ENCODE results near the gene EN1. TPM values are rescaled to one million over a fixed set of nuclear protein-coding genes. Genes with fewer than 3 reads are reported as not detected.
A peak's percentile ranks its signal among the peaks of the same experiment; 100 is the strongest.

The EN1 gene
- total and polyA plus RNA-seq, 7 donors = not detected

GRCh38 chr2:118811514-118812115, 35.8 kb downstream of the EN1 start:
- intact Hi-C loops (cut with DNase I) = no loop called here
- TF ChIP-seq CTCF (IDR thresholded peaks at IDR 0.05) = no peak
- TF ChIP-seq EP300 (IDR thresholded peaks at IDR 0.05) = no peak
- no peak for TF ChIP-seq POLR2AphosphoS5 (IDR thresholded peaks at IDR 0.05)
- no peak for TF ChIP-seq POLR2A (IDR thresholded peaks at IDR 0.05)
- no peaks in the 10 kb centered on the region for H3K36me3 ChIP-seq
- no peak for DNase-seq
- no peaks in the 10 kb centered on the region for H3K4me1 ChIP-seq
- no peak overlapping the region for H3K27ac ChIP-seq
- 45 to 71% methylated on average over 2 of the region's 2 CpGs for WGBS, 2 donors
- no peaks in the 10 kb centered on the region for H3K9me3 ChIP-seq
- no peak overlapping the region for H3K4me3 ChIP-seq
- peaks cover 3 to 69% (median 25%) of the 10 kb centered on the region in 3 donors for H3K27me3 ChIP-seq

GRCh38 chr2:118810766-118811165, 36.7 kb downstream of the EN1 start:
- Histone ChIP-seq H3K27ac (no peak overlapping the region), H3K27me3 (peaks cover 3 to 64% (median 21%) of the 10 kb centered on the region in 3 donors), H3K4me3 (no peak overlapping the region), H3K9me3 (no peaks in the 10 kb centered on the region), H3K4me1 (no peaks in the 10 kb centered on the region), H3K36me3 (no peaks in the 10 kb centered on the region)
- no peak for TF ChIP-seq POLR2A (IDR thresholded peaks at IDR 0.05)
- TF ChIP-seq POLR2AphosphoS5 (IDR thresholded peaks at IDR 0.05) = no peak
- TF ChIP-seq CTCF (IDR thresholded peaks at IDR 0.05) = no peak
- no peak for TF ChIP-seq EP300 (IDR thresholded peaks at IDR 0.05)
- DNase-seq = no peak
- intact Hi-C loops (cut with DNase I) = no loop called here
- 85 to 88% methylated on average over 7 of the region's 7 CpGs for WGBS, 2 donors

DNA sequence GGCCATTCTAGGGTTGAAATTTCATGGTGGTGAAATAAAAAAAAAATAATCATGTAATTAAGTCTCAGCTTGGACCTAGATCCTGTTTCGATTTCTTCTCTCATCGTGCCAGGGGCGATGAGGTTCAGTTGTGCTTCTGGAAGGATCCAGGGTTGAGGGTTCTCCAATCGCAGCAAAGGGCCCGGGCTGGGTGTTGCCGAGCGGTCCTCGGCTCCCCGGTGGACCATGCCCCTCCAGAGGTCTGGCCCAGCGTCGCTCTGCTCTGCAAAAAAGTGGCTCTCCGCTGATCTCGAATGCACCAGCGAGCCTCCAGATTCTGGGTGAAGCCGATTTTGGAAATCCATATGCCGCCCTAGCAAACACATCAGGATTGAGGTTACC, 39.0 kb downstream of the EN1 start:
- peaks cover 3 to 45% (median 16%) of the 10 kb centered on the region in 3 donors for H3K27me3 ChIP-seq
- H3K9me3 ChIP-seq = no peaks in the 10 kb centered on the region
- H3K4me1 ChIP-seq = no peaks in the 10 kb centered on the region
- H3K27ac ChIP-seq = no peak overlapping the region
- WGBS, 2 donors = 6 to 7% methylated on average over 16 of the region's 16 CpGs
- no peak for DNase-seq
- H3K4me3 ChIP-seq = peak overlapping the region in 3 of 4 donors; percentile 12 to 20 (median 18)
- H3K36me3 ChIP-seq = no peaks in the 10 kb centered on the region
- intact Hi-C loops (cut with DNase I) = no loop called here
- TF ChIP-seq EP300 (IDR thresholded peaks at IDR 0.05) = no peak
- no peak for TF ChIP-seq CTCF (IDR thresholded peaks at IDR 0.05)
- no peak for TF ChIP-seq POLR2A (IDR thresholded peaks at IDR 0.05)
- TF ChIP-seq POLR2AphosphoS5 (IDR thresholded peaks at IDR 0.05) = no peak

GRCh38 chr2:118807668-118808428, 39.6 kb downstream of the EN1 start:
- H3K36me3 ChIP-seq = no peaks in the 10 kb centered on the region
- H3K27me3 ChIP-seq = peaks cover 3 to 39% (median 13%) of the 10 kb centered on the region in 3 donors
- H3K9me3 ChIP-seq = no peaks in the 10 kb centered on the region
- H3K4me1 ChIP-seq = no peaks in the 10 kb centered on the region
- 36 to 37% methylated on average over 13 of the region's 13 CpGs for WGBS, 2 donors
- H3K27ac ChIP-seq = no peak overlapping the region
- H3K4me3 ChIP-seq = peak overlapping the region in 3 of 4 donors; percentile 12 to 20 (median 18)
- DNase-seq = no peak
- TF ChIP-seq EP300 (IDR thresholded peaks at IDR 0.05) = no peak
- TF ChIP-seq CTCF (IDR thresholded peaks at IDR 0.05) = no peak
- TF ChIP-seq POLR2A (IDR thresholded peaks at IDR 0.05) = no peak
- TF ChIP-seq POLR2AphosphoS5 (IDR thresholded peaks at IDR 0.05) = no peak
- intact Hi-C loops (cut with DNase I) = no loop called here
